PC-9 (cell line): ENCODE data around the gene DDX56. TPM values are rescaled to one million over a fixed set of nuclear protein-coding genes. Genes with fewer than 3 reads are reported as not detected.

Experiments
- BruUV-seq: library from RNA; stranded (reverse); fragments of 400-500 nt; replicated peaks from 2 replicates; lab custom pipeline; 2021; lab: Mats Ljungman, UMichigan
- CTCF ChIA-PET: fragments of 300-600 bp; sonication (Branson Sonifier 250); formaldehyde crosslinking; loops from one replicate; lab custom pipeline; 2022; ENCODE audit warnings: antibody characterized with exemption; lab: Charles Lee
- POLR2A ChIA-PET: fragments of 300-600 bp; sonication (Branson Sonifier 250); formaldehyde crosslinking; loops from one replicate; lab custom pipeline; 2022; ENCODE audit warnings: antibody characterized with exemption; ENCODE audit not compliant: unreplicated experiment; lab: Charles Lee
- DNase-seq, 2 experiments: peaks; one replicate each; pipeline versions ENCODE4 v3.0.0 to v3.0.0-alpha.2; 2015 to 2022; ENCODE audit warnings: mixed read lengths in 1 of 2
- H2AFZ ChIP-seq: fragments of 200-600 bp; sonication (generic); 2 replicates; pipeline ENCODE4 v1.8.1; 2017; ENCODE audit warnings: antibody characterized with exemption
- H3F3A ChIP-seq: fragments of 200-600 bp; sonication (generic); 2 replicates; pipeline ENCODE4 v1.8.1; 2017; ENCODE audit warnings: antibody characterized with exemption, mild to moderate bottlenecking, low read depth; ENCODE audit not compliant: insufficient read depth
- H3K27ac ChIP-seq: fragments of 200-600 bp; sonication (generic); 2 replicates; pipeline ENCODE4 v1.6.1; 2016; ENCODE audit warnings: mixed run types
- H3K27me3 ChIP-seq: fragments of 200-600 bp; sonication (generic); 2 replicates; pipeline ENCODE4 v1.6.1; 2016; ENCODE audit warnings: low read depth, mixed run types; ENCODE audit not compliant: insufficient read depth
- H3K36me3 ChIP-seq: fragments of 200-600 bp; sonication (generic); 2 replicates; pipeline ENCODE4 v1.6.1; 2016; ENCODE audit warnings: low read depth, mixed run types
- H3K4me1 ChIP-seq: fragments of 200-600 bp; sonication (generic); replicated peaks from 2 replicates; pipeline ENCODE4 v1.6.1; 2016; ENCODE audit warnings: mixed run types; ENCODE audit not compliant: insufficient read depth
- H3K4me2 ChIP-seq: fragments of 200-600 bp; sonication (generic); 2 replicates; pipeline ENCODE4 v1.6.1; 2017; ENCODE audit warnings: mixed run types
- H3K4me3 ChIP-seq: fragments of 200-600 bp; sonication (generic); 2 replicates; pipeline ENCODE4 v1.6.1; 2016; ENCODE audit warnings: mixed run types
- H3K79me2 ChIP-seq: fragments of 200-600 bp; sonication (generic); 2 replicates; pipeline ENCODE4 v1.6.1; 2017; ENCODE audit warnings: low read depth, mixed run types
- H3K9me2 ChIP-seq: fragments of 200-600 bp; sonication (generic); 2 replicates; pipeline ENCODE4 v1.8.1; 2017; ENCODE audit warnings: mild to moderate bottlenecking; ENCODE audit not compliant: insufficient read depth
- H3K9me3 ChIP-seq: fragments of 200-600 bp; sonication (generic); 2 replicates; pipeline ENCODE4 v1.8.1; 2016; ENCODE audit warnings: low read depth; ENCODE audit not compliant: insufficient read depth
- H4K20me1 ChIP-seq: fragments of 200-600 bp; sonication (generic); 2 replicates; pipeline ENCODE4 v1.8.1; 2017; ENCODE audit not compliant: insufficient read depth
- CTCF ChIP-seq: fragments of 200-600 bp; sonication (generic); conservative IDR thresholded peaks from 2 replicates; pipeline ENCODE4 v1.6.1; 2017; ENCODE audit warnings: mixed run types, antibody characterized with exemption, mild to moderate bottlenecking, moderate library complexity
- EZH2 ChIP-seq: fragments of 200-600 bp; sonication (generic); IDR thresholded peaks from 2 replicates; pipeline ENCODE4 v1.8.0; 2017; ENCODE audit warnings: antibody characterized with exemption, low read depth
- intact Hi-C: fragments of 100-400 bp; cut with micrococcal nuclease; formaldehyde crosslinking; loops from one replicate; pipeline ENCODE4 v1.10.0; 2022; ENCODE audit not compliant: unreplicated experiment
- total RNA-seq: library from RNA; stranded (reverse); gene quantifications from 2 replicates; pipeline ENCODE4 v1.2.3, GENCODE V29; 2021

DDX56 gene
- total RNA-seq, 1 experiment from 2014 or later, result 113 TPM

- H3K27ac ChIP-seq, result no peak overlapping the region
- ChIA-PET POLR2A (interaction anchor here (0.6 kb wide), 1 partner anchor 30 kb away, joined by 6 read pairs; no protein-coding TSS in a partner anchor), CTCF (no interaction called here)
- peaks cover 72% of the 10 kb centered on the region for H3K79me2 ChIP-seq
- no peak overlapping the region for H3K4me3 ChIP-seq
- TF ChIP-seq EZH2 (no peak), CTCF (no peak)
- no peak for DNase-seq
- H3K9me3 ChIP-seq, result no peaks in the 10 kb centered on the region
- no peaks in the 10 kb centered on the region; the same call in 1 of the 2 replicates for H3K36me3 ChIP-seq
- peak overlapping the region; percentile 100 for H3K4me2 ChIP-seq
- H3K27me3 ChIP-seq, result no peaks in the 10 kb centered on the region
- no TSS peak for BruUV-seq
- H4K20me1 ChIP-seq, result no peaks in the 10 kb centered on the region
- no peak overlapping the region for H2AFZ ChIP-seq
- H3K4me1 ChIP-seq, result peaks cover 44% of the 10 kb centered on the region
- intact Hi-C loops, result no loop called here
- peaks cover 32% of the 10 kb centered on the region for H3F3A ChIP-seq
- no peaks in the 10 kb centered on the region for H3K9me2 ChIP-seq
These were observed 35.4 kb upstream of the DDX56 start for GRCh38 chr7:44608916-44609648.

GRCh38 chr7:44607141-44608068, 33.7 kb upstream of the DDX56 start:
- TF ChIP-seq CTCF (no peak), EZH2 (no peak)
- CTCF ChIA-PET, result interaction anchor here (0.6 kb wide), 1 partner anchor 8 kb away, joined by 4 read pairs; no protein-coding TSS in a partner anchor
- Histone ChIP-seq H3F3A (peaks cover 44% of the 10 kb centered on the region), H3K27ac (peak overlapping the region; percentile 45), H3K9me3 (no peaks in the 10 kb centered on the region), H3K36me3 (no peaks in the 10 kb centered on the region; the same call in 1 of the 2 replicates), H3K4me2 (peak overlapping the region; percentile 100), H3K4me1 (peaks cover 58% of the 10 kb centered on the region), H3K79me2 (peaks cover 56% of the 10 kb centered on the region), H2AFZ (peak overlapping the region; percentile 81), H3K4me3 (peak overlapping the region; percentile 81), H4K20me1 (no peaks in the 10 kb centered on the region), H3K27me3 (no peaks in the 10 kb centered on the region), H3K9me2 (no peaks in the 10 kb centered on the region)
- DNase-seq, result no peak
- POLR2A ChIA-PET, result interaction anchor here (0.5 to 1.3 kb wide), 4 partner anchors 17 to 88 kb away, joined by 3 to 4 read pairs (median 4); no protein-coding TSS in a partner anchor
- intact Hi-C loops, result no loop called here
- TSS peak; percentile 64 for BruUV-seq
